HCEC 1CT (cell line): Measurements from ENCODE around the gene UNC5C.

Experiments
- DNase-seq: peaks from one replicate; pipeline ENCODE4 v3.0.0-alpha.2; 2017

The UNC5C gene

GRCh38 chr4:95548738-95549245 is at the start of gene UNC5C:
Gene UNC5C, minus strand, starts transcription at chr4:95548973.
- DNase-seq: no peak

GRCh38 chr4:95596676-95597075 is 47.9 kb upstream of the UNC5C start:
- DNase-seq: no peak

GRCh38 chr4:95594629-95595028 is 45.9 kb upstream of the UNC5C start:
- DNase-seq: no peak

DNA sequence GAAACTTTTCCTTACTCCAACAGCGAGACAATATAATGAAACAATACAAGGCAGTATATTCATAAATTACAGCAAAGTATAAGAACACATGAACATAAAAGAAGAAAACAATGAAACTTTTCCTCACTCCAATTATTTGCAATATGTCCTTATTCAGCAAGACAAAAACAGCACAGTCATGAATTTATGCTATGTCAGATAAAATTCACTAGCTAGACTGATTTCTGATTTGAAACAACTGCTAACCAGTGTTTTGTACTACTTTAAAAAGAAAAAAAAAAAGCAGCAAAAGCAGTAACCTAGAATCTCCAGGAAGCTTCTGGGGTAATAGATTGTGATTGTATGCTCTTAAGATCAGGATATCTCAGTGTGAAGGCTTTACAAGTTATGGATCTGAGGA is 45.2 kb upstream of the UNC5C start:
- no peak for DNase-seq

DNA sequence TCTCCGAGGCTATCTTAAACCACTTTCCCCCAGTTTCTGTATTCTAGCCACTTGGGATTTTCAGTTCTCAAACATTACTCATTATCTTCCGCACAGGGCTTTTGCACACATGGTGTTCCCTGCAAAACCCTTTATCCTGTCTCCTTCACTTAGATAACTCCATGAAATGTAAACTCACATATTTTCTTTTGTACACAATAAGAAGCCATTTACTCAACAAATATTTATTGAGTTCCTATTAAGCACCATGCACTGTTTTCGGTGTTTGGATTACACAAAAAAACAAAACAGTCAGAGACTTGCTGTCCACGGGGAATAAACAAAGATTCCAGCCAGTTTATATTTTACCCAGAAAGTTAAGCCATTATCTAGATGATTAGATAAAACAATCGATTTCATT is 42.5 kb upstream of the UNC5C start:
- no peak for DNase-seq

DNA sequence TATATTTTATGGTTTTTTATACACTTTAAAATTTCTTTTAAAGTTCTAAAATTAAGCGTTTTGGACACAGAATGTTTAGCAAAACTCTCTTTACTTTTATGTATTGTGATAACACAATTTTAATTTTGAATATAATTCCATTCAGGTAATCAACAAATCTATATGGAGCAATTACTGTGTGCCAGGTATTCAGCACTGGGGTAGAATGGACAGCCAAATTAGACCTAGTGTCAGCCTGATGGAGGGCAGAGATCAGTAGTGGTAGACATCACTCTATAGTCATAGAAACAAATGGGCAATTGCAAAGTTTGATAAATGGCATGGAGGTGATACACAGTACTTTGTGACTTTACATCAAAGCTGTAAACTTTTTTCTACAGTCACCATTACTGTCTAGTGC is 41.8 kb upstream of the UNC5C start:
- no peak for DNase-seq

DNA sequence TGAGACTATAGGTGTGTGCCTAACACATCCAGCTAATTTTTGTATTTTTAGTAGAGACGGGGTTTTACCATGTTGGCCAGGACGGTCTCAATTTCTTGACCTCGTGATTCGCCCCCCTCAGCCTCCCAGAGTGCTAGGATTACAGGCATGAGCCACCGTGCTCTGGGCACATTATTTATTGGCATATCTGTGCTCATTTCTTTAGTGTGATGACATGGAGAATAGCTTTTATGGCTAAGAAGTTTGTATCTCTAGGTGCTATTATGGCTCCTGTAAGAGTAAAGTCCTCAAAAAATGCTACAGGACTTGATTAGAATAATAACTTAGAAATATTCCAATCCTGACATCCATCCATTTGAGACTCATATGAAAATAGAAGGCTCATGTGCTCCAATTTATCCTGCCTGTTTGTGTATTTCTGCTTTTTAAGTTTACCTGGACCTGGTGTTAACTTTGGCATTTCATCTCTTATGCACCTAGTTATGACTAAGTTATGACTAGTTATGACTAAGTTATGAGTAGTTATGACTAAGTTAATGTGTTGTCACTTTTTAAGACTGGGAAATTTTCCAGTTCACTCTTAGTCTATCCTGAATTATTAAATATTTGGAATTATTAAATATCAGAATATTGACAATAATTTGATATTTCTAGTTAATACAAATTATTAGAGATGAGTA is 36.4 kb upstream of the UNC5C start:
- DNase-seq: no peak

- DNase-seq: no peak
Measured at GRCh38 chr4:95580226-95580625, 31.5 kb upstream of the UNC5C start.

GRCh38 chr4:95572304-95572991 is 23.7 kb upstream of the UNC5C start:
- DNase-seq: no peak

- no peak for DNase-seq
Measured at GRCh38 chr4:95571577-95571976, 22.8 kb upstream of the UNC5C start.

GRCh38 chr4:95563638-95564337 is 15.0 kb upstream of the UNC5C start:
- DNase-seq: no peak

GRCh38 chr4:95560774-95561173 is 12.0 kb upstream of the UNC5C start:
- no peak for DNase-seq

DNA sequence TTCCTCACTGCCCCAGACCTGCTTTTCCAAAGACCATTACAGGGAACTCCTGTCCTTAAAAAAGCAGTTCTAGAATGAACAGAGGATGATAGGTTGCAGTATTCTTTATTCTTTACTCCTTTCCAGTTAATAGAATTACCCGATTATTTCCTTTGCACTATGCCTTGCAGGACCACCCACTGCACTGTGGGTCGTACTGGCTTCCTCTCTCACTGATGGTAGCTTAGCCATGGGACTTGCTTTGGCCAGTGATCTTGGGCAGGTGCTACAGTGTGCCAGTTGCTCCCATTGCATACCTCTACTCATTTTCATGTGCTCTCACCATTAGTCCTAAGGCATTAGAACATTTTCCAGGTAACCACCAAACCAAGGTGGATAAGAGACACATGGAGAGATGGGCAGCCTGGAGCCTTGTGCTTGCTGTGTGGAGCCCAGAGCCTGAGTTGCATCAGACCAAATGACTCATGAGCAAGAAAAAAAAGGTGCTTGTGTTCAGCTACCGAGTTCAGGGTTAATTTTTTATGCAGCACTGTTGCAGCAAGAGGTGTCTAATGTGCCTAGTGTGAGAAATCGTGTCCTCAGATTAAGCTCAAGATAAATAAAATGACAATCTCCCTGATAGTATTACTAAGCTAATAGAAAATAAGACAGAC is 7.6 kb upstream of the UNC5C start:
- no peak for DNase-seq

GRCh38 chr4:95552942-95553550 is 4.3 kb upstream of the UNC5C start:
- no peak for DNase-seq

GRCh38 chr4:95551653-95552052 is 2.9 kb upstream of the UNC5C start:
- no peak for DNase-seq

GRCh38 chr4:95550115-95550987 is 1.6 kb upstream of the UNC5C start:
- no peak for DNase-seq

DNA sequence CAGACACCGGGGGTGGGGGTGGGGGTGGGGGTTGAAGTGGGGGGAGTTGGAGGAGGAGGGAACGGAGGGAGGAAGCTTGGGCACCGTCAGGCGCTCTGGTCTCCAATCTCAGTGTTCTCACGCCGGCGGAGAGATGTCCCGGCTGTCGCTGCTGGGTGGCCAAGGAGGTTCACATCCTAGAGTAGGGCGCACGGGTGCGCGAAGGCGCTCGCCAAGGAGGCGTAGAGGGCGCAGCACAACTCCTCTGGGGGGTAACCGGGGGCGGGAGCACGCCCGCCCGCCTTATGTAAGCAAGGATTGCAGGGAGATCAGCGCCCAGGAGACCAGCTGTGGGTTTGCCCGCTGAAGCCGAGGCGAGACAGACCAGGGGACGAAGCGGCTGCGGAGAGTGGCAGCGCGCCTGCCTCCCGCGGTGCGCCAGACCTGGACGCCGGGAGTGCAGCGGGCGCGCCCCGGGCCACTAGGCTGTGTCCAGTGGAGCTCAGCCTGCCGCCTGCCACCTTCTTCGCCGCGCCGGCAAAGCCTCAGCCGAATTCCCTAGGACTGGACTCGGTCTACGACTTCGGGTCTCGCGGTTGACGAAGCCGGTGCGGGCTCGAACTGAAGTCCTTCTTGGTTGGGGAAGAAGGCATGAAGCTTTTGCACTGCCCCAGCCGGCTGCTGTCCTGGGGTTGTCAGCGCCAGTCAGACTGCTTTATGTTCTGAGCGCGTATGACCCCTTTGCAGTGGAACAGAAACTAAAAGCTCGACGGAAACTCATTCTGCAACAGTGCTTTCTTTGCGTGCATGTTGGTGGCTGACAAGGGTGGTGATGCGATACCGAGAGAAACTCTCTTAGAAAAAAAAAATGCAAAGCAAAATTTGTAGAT is 707 bp upstream of the UNC5C start:
- no peak for DNase-seq

DNA sequence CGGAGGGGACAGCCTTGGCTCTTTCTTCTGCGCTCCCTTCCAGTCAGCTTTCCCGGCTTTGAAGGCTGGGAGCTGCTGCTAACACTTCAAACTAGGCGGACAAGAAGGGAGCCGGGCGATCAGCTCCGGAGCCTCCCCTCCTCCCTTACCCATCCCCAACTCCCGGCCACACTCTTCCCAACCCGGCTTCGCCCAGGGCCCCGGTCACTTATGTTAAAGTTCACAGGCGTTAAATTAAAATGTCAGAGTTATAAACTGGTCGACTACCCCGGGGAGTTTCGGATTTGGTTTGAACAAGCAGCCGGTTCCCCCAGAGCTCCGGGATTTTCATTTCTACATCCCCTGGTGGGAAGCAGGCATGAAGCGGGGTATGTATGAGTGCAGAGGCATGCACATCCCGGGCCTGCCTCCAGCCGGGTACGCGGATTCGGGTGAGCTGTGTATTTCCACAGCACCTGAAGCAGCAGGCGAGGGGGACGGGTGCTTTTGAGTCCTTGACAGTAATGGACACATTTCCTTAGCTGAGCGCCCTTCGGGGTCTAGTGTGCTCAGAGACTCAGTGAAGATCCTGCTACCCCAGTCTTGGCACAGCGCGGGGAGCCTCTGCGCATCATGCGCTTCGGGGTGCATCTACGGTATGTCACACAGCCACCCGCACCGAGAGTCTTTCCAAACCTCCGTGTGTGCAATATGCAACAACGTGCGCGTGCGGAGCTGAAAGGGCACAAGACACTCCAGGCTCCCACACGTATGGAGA is 880 bp downstream of the UNC5C start:
- DNase-seq: no peak

DNA sequence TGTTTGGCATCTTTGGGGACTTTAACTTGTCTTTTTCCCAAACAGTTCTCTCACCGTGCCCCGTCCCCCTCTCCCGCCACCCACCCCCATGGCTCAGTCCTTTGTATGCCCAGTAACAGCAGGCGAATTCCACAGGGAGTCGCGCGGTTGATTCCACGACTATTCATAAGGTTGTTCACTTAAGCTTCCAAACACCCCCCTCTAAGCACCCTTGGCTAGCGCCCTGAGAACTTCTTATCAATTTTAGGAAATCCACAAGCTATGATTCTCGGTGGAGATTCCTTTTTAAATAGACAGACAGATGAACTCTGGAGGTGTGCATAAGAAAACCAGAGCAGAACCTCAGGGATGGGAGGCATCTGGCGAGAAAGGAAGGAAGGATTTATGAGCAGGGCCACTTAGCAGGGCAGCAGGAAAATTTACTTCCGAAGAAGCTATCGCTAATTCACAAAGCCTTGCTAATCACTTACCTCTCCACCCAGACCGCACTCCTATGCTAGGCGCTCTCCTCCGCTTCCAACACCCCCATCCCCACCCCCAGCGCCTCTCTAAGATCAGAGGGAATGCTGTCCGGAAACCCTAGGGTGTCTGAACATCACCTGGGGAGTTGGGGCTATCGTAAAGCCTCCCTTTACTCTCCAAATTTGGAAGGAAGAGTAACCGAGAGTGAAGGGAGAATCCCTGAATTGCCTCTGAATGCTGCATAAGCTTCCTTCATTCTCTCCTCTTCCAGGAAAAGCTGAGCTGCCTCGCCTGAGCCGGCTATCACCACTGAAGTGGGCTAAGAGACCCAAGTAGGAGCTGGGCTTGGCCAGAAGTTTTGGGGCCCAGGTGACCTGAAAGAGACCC is 1.7 kb downstream of the UNC5C start:
- DNase-seq: no peak
